OCI-LY7 (cell line): Measurements from ENCODE around the gene CREB5.

Experiments
- EZH2phosphoT487 ChIP-seq: fragments of 200-600 bp; sonication (generic); IDR thresholded peaks from 2 replicates; pipeline ENCODE4 v1.6.1; 2018; ENCODE audit warnings: low read depth, borderline replicate concordance, mild to moderate bottlenecking, mixed run types, antibody characterized with exemption, low read length, moderate library complexity, mixed read lengths
- TF ChIP-seq, protein P1 (sequence below): fragments of 200-600 bp; sonication (generic); conservative IDR thresholded peaks from 2 replicates; pipeline ENCODE4 v1.5.1; 2014; ENCODE audit warnings: mild to moderate bottlenecking, antibody characterized with exemption, low read length, moderate library complexity, mixed read lengths

DNA sequence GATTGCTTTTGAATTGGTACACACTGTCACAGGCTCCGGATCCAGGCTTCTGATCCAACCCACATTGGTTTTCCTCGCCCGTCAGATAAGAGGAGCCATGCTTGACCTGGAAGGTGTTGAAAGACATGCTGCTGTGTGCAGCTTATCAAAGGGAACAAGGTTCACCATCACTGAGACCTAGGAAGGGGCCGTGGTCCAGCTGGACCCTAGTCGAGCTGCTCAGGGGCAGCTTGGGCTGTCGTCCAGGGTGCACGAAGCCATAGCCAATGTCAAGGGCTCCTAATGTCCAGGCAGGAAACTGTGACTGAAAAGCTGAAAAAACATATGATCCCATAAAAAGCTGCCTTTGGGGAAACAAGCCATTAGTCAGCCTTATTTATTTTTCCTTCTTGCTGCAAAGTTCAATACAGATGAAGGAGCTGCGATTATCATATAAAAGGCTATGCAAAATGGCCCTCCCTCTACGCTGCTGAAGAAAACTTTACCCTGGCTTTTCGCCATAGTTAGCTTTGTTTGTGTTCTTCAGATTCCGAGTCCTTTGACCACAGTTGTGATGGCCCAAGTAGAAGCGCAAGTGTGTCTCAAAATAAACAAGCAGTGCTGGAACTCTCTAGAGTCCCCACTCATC, 118.0 kb downstream of the CREB5 start:
- TF ChIP-seq, protein P1, sequence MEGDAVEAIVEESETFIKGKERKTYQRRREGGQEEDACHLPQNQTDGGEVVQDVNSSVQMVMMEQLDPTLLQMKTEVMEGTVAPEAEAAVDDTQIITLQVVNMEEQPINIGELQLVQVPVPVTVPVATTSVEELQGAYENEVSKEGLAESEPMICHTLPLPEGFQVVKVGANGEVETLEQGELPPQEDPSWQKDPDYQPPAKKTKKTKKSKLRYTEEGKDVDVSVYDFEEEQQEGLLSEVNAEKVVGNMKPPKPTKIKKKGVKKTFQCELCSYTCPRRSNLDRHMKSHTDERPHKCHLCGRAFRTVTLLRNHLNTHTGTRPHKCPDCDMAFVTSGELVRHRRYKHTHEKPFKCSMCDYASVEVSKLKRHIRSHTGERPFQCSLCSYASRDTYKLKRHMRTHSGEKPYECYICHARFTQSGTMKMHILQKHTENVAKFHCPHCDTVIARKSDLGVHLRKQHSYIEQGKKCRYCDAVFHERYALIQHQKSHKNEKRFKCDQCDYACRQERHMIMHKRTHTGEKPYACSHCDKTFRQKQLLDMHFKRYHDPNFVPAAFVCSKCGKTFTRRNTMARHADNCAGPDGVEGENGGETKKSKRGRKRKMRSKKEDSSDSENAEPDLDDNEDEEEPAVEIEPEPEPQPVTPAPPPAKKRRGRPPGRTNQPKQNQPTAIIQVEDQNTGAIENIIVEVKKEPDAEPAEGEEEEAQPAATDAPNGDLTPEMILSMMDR = no peak
- TF ChIP-seq EZH2phosphoT487 = no peak
